Esophagus squamous epithelium (tissue), 4 donors: ENCODE measurements around the gene LRRC4C.

Experiments used
- CTCF ChIP-seq, 6 experiments: fragments of 450-650 bp in 4 of 6; fragments of 200-600 bp in 2 of 6; sonication (generic) in 2 of 6; IDR thresholded peaks; one replicate each; pipeline ENCODE4 v1.5.1; 2016 to 2019; ENCODE audit warnings: antibody characterized with exemption in 6 of 6, mild to moderate bottlenecking in 4 of 6, moderate library complexity in 4 of 6
- POLR2A ChIP-seq, 4 donors: fragments of 450-650 bp; IDR thresholded peaks; one replicate each; pipeline ENCODE4 v1.6.1; 2017; ENCODE audit warnings: antibody characterized with exemption in 4 of 4, mild to moderate bottlenecking in 4 of 4, moderate library complexity in 3 of 4

GRCh38 chr11:40444151-40444550 lies 1015.3 kb downstream of the LRRC4C start:
- TF ChIP-seq POLR2A (IDR thresholded peaks at IDR 0.05) = no peak
- no peak for TF ChIP-seq CTCF (IDR thresholded peaks at IDR 0.05)
